Vagina (tissue), 2 donors: ENCODE measurements around the gene NPDC1.

ENCODE experiments used
- POLR2A ChIP-seq, 2 donors: fragments of 450-650 bp; IDR thresholded peaks; one replicate each; pipeline ENCODE4 v1.6.1; 2017; ENCODE audit warnings: antibody characterized with exemption in 2 of 2, mild to moderate bottlenecking in 2 of 2, moderate library complexity in 2 of 2
- POLR2AphosphoS5 ChIP-seq, 2 donors: sonication (generic); formaldehyde crosslinking; IDR thresholded peaks; one replicate each; pipeline ENCODE4 v1.9.0; 2017; ENCODE audit warnings: antibody characterized with exemption in 2 of 2, mild to moderate bottlenecking in 2 of 2, low read depth in 1 of 2; ENCODE audit not compliant: insufficient read depth in 1 of 2
- TF ChIP-seq, protein P1 (sequence below), 3 experiments: fragments of 450-650 bp in 2 of 3; fragments of 200-600 bp in 1 of 3; sonication (generic) in 1 of 3; IDR thresholded peaks; one replicate each; pipeline ENCODE4 v1.5.1; 2017 to 2019; ENCODE audit warnings: antibody characterized with exemption in 3 of 3, mild to moderate bottlenecking in 2 of 3, moderate library complexity in 2 of 3

DNA sequence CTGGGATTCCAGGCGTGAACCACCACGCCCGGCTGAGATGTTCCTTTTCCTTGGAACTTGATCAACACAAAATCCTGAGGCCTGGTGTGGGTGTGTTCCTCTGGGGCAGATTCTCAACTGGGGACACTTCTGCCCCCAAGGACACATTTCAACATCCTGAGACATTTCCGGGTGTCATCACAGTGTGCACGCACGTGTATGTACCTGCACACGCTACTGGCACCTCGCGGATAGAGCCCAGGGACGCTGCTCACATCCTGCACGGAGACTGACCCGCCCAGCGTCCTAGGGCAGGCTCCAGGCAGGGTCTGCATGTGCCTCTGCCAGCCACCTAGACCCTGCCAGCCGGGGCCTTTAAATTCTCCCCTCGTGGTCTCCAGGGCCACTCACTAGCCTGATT lies 16.4 kb upstream of the NPDC1 start:
- TF ChIP-seq, protein P1, sequence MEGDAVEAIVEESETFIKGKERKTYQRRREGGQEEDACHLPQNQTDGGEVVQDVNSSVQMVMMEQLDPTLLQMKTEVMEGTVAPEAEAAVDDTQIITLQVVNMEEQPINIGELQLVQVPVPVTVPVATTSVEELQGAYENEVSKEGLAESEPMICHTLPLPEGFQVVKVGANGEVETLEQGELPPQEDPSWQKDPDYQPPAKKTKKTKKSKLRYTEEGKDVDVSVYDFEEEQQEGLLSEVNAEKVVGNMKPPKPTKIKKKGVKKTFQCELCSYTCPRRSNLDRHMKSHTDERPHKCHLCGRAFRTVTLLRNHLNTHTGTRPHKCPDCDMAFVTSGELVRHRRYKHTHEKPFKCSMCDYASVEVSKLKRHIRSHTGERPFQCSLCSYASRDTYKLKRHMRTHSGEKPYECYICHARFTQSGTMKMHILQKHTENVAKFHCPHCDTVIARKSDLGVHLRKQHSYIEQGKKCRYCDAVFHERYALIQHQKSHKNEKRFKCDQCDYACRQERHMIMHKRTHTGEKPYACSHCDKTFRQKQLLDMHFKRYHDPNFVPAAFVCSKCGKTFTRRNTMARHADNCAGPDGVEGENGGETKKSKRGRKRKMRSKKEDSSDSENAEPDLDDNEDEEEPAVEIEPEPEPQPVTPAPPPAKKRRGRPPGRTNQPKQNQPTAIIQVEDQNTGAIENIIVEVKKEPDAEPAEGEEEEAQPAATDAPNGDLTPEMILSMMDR (IDR thresholded peaks at IDR 0.05): no peak
- TF ChIP-seq POLR2A (IDR thresholded peaks at IDR 0.05) (no peak), POLR2AphosphoS5 (IDR thresholded peaks at IDR 0.05; ENCODE audit: insufficient read depth in 1 of 2, low read depth in 1 of 2) (no peak)
